Measurements from ENCODE around the gene TARM1.
"Not testable (repeated sequence)": the region's sequence is repeated elsewhere in the genome, so short reads cannot be mapped to it uniquely, and the experiment has no call there.

Gene TARM1

DNA sequence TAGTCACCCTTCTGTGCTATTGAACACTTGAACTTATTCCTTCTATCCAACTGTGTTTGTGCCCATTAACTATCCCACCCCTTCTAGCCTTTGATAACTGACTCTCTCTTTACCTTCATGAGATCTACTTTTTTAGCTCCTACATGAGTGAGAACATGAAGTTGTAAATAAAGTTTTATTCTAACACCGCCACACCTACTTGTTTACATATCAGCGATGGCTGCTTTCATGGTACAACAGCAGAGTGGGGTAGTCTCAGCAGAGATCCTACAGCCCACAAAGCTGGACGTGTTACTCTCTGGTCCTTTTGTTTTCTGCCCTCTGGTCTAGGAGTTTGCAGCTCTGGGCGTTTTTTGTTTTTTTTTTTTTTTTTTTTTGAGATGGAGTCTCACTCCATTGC is 41.2 kb downstream of the TARM1 start (continued):
- TF ChIP-seq, protein P1, sequence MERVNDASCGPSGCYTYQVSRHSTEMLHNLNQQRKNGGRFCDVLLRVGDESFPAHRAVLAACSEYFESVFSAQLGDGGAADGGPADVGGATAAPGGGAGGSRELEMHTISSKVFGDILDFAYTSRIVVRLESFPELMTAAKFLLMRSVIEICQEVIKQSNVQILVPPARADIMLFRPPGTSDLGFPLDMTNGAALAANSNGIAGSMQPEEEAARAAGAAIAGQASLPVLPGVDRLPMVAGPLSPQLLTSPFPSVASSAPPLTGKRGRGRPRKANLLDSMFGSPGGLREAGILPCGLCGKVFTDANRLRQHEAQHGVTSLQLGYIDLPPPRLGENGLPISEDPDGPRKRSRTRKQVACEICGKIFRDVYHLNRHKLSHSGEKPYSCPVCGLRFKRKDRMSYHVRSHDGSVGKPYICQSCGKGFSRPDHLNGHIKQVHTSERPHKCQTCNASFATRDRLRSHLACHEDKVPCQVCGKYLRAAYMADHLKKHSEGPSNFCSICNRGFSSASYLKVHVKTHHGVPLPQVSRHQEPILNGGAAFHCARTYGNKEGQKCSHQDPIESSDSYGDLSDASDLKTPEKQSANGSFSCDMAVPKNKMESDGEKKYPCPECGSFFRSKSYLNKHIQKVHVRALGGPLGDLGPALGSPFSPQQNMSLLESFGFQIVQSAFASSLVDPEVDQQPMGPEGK (CRISPR knock-in tag; IDR thresholded peaks at IDR 0.05; ENCODE audit: borderline replicate concordance): no peak
- no peak for TF ChIP-seq ZC3H10 (CRISPR knock-in tag; IDR thresholded peaks at IDR 0.05)

DNA sequence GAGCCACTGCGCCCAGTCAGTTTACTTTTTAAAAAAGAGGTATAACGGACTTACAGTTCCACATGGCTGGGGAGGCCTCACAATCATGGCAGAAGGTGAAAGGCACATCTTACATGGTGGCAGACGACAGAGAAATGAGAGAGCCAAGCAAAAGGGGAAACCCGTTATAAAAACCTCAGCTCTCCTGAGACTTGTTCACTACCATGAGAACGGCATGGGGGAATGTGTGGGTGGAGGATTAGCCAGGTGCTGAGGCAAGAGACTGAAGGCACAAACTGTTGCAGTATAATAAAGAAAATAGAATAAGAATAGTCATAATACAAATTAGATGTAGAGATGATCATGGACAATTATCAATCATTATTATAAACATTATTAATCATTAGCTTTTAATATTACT is 44.6 kb downstream of the TARM1 start:
- ATAC-seq: not testable (repeated sequence)

DNA sequence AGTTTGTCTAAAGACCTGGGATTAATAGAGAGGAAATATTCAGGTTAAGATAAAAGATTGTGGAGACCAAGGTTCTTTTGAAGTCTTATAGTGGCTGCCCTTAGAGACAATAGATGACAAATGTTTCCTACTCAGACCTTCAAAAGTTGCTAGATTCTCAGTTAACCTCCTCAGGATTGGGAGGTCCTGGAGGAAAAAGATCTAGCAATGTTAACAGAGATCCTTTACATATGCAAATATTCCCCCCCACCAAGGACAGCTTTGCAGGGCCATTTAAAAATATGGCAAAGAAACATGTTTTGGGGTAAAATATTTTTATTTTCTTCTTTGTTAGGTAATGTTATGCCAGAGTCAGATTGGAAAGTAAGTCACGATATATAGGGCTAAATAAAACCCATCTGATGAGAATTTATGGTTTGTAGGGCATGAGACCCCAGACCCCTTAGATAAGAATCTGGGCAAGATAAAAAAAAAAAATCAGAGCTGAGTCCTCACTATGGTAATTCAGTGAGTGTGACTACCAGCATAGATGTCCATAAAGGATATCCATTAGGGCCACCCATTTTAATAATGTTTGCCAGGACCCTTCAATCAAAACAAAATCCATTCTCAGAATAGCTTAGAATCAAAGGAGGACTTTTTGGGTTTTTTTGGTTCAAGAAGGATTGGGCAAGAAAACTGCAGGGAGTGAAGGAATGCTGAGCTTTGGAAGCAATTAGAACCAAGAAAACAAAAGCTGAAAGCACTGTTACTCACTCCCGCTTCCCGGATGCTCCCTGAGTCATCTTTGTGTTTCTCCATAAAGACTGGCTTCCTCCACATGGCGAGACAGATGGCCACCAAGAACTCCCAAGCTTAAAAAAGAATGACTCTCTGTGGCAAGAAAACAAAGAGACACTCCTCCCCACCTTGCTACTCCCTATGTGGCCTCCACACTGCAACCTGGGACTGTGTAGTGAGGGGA is 45.7 kb downstream of the TARM1 start:
- peak; percentile 72 for ATAC-seq
- TF ChIP-seq ESRRG (CRISPR knock-in tag; IDR thresholded peaks at IDR 0.05) (no peak), POU6F1 (CRISPR knock-in tag; IDR thresholded peaks at IDR 0.05; ENCODE audit: borderline replicate concordance, low read depth) (no peak), ZNF565 (CRISPR knock-in tag; conservative IDR thresholded peaks at IDR 0.05; ENCODE audit: low read depth) (no peak), ZC3H10 (CRISPR knock-in tag; IDR thresholded peaks at IDR 0.05) (no peak), ISL1 (CRISPR knock-in tag; IDR thresholded peaks at IDR 0.05) (no peak), ZNF70 (CRISPR knock-in tag; IDR thresholded peaks at IDR 0.05) (no peak), ZFP30 (CRISPR knock-in tag; IDR thresholded peaks at IDR 0.05) (no peak), TCF4 (CRISPR knock-in tag; IDR thresholded peaks at IDR 0.05; ENCODE audit: borderline replicate concordance) (no peak), TOX (CRISPR knock-in tag; IDR thresholded peaks at IDR 0.05; ENCODE audit: borderline replicate concordance) (no peak), CSDC2 (CRISPR knock-in tag; IDR thresholded peaks at IDR 0.05) (no peak), ARNTL (CRISPR knock-in tag; IDR thresholded peaks at IDR 0.05; ENCODE audit: borderline replicate concordance, low read depth) (no peak), BACH2 (CRISPR knock-in tag; IDR thresholded peaks at IDR 0.05; ENCODE audit: borderline replicate concordance) (no peak), ZFP3 (CRISPR knock-in tag; IDR thresholded peaks at IDR 0.05) (no peak), SNAI2 (CRISPR knock-in tag; IDR thresholded peaks at IDR 0.05) (no peak), OSR1 (CRISPR knock-in tag; IDR thresholded peaks at IDR 0.05) (no peak), RARB (CRISPR knock-in tag; IDR thresholded peaks at IDR 0.05) (no peak), ZNF8 (CRISPR knock-in tag; IDR thresholded peaks at IDR 0.05) (no peak)
- TF ChIP-seq, protein P1 (CRISPR knock-in tag; IDR thresholded peaks at IDR 0.05; ENCODE audit: borderline replicate concordance): no peak
- TF ChIP-seq, protein P2, sequence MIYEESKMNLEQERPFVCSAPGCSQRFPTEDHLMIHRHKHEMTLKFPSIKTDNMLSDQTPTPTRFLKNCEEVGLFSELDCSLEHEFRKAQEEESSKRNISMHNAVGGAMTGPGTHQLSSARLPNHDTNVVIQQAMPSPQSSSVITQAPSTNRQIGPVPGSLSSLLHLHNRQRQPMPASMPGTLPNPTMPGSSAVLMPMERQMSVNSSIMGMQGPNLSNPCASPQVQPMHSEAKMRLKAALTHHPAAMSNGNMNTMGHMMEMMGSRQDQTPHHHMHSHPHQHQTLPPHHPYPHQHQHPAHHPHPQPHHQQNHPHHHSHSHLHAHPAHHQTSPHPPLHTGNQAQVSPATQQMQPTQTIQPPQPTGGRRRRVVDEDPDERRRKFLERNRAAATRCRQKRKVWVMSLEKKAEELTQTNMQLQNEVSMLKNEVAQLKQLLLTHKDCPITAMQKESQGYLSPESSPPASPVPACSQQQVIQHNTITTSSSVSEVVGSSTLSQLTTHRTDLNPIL (CRISPR knock-in tag; IDR thresholded peaks at IDR 0.05; ENCODE audit: low read depth): no peak

DNA sequence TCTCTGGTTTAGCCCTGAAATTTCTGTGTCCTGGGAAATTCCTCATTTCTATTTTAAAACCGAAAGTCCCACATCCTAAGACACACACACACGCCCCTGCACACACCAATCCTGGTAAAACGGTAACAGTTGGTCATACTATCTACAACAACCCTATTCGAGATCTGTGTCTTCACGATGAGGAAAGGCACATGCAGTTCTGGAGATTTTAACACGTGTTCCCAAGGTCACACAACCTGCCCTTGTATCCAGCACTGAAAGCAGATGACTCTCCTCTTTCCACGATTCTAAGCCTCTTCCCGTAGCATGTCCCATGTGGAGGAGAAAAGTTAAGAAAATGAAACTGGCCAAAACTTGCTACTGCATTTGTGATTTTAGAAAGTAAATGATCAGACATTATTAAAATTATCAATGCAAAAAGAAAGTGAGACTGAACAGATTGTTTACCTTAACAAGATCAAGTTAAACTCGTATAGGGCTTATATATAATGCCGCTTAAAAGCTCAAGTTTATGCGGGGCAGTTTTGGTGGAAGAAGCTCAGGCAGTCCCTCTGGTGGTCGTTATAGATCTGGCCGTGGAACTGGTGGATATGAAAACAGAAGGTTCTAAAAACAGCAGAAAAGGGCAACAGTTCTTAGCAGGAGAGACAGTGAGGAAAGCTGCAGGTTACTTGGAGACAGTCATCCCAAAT is 50.1 kb downstream of the TARM1 start:
- ATAC-seq: peak; percentile 80
- TF ChIP-seq TCF4 (CRISPR knock-in tag; IDR thresholded peaks at IDR 0.05; ENCODE audit: borderline replicate concordance) (no peak), PPARA (CRISPR knock-in tag; IDR thresholded peaks at IDR 0.05; ENCODE audit: borderline replicate concordance) (no peak), ZNF8 (CRISPR knock-in tag; IDR thresholded peaks at IDR 0.05) (no peak), TSHZ2 (CRISPR knock-in tag; IDR thresholded peaks at IDR 0.05) (no peak), CSDC2 (CRISPR knock-in tag; IDR thresholded peaks at IDR 0.05) (no peak), GLIS3 (CRISPR knock-in tag; IDR thresholded peaks at IDR 0.05) (no peak), CSRNP3 (CRISPR knock-in tag; IDR thresholded peaks at IDR 0.05) (no peak), ARNTL (CRISPR knock-in tag; IDR thresholded peaks at IDR 0.05; ENCODE audit: borderline replicate concordance, low read depth) (no peak), OSR1 (CRISPR knock-in tag; IDR thresholded peaks at IDR 0.05) (no peak)
